ENCODE data around the gene ALDH7A1.
"Not testable (repeated sequence)": the region's sequence is repeated elsewhere in the genome, so short reads cannot be mapped to it uniquely, and the experiment has no call there.

Gene ALDH7A1

DNA sequence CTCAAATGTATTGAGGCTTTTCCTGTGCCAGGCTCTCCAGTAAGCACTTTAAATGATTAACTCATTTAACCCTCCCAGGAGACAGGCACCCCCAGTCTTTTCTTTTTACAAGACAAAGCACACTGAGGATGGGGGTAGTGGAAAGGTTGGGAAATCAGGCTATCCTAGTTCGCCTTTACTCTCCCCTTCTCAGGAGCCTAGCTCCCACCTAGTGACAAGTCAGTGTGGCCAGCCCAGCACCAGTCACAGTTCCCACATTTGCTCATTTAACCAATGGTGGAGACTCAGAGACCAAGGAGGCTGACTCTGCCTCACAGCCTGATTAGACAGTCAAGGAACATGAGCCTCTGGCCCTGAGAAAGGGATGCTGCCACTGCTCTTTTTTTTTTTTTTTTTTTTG is 3.5 kb downstream of the ALDH7A1 start:
- no peak for DNase-seq

DNA sequence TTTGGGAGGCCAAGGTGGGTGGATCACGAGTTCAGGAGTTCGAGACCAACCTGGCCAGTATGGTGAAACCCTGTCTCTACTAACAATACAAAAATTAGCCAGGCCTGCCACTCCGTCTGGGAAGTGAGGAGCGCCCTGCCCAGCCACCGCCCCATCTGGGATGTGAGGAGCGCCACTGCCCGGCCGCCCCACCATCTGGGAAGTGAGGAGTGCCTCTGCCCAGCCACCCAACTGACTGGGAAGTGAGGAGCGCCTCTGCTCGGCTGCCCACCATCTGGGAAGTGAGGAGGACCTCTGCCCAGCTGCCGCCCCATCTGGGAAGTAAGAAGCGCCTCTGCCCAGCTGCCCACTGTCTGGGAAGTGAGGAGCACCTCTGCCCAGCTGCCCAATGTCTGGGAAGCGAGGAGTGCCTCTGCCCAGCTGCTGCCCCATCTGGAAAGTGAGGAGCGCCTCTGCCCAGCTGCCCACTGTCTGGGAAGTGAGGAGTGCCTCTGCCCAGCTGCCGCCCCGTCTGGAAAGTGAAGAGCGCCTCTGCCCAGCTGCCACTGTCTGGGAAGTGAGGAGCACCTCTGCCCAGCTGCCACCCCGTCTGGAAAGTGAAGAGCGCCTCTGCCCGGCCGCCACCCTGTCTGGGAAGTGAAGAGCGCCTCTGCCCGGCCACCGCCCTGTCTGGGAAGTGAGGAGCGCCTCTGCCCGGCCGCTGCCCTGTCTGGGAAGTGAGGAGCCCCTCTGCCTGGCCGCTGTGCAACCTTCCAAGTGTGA is 5.3 kb downstream of the ALDH7A1 start:
- DNase-seq, result no peak

DNA sequence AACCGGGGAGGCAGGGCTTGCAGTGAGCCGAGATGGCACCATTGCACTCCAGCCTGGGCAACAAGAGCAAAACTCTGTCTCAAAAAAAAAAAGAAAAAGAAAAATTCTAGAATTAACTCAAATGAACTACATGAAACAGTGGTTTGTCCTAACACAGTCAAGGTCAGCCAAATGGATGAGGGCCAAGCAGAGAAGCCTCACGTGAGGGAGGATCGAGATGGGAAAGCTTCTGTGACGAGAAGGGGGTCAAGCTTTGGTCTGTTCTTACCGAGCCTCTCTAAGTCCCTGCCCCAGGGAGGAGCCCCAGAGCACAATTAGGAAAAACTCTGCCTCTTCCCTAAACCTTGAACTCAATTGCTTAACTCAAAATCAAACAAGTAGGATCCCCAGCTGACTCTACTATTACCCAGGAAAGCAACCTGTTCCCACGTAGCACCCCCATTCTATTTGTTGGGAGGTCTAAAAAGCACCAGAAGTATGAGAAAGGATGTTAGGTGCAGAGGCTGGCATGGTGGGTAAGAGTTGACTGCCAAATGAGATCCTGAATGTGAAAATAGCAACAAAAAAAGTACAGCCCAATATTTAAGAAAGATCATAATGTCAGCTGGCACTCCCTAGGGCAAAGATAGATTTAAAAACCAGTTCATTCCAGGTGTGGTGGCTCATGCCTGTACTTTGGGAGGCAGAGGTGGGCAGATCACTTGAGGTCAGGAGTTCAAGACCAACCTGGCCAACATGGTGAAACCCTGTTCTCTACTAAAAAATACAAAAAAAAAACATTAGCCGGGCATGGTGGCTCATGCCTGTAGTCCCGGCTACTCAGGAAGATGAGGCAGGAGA is 7.2 kb downstream of the ALDH7A1 start:
- no peak for DNase-seq

DNA sequence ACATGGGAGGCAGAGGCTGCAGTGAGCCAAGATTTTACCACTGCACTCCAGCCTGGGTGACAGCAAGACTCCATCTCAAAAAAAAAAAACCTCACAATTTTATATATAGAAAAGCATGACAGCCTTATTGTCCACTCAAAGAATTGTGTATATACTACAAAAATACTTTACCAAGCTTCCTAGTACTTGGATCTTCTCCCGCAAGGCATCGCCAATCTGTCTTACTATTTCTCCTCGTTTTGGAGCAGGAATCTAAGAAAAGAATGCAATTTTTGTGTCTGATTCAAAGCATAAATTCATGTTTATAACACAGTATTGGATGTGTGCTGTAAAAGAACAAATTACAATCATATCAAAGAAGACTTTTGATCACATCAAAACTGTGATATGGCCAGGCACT is 11.3 kb downstream of the ALDH7A1 start:
- no peak for DNase-seq

DNA sequence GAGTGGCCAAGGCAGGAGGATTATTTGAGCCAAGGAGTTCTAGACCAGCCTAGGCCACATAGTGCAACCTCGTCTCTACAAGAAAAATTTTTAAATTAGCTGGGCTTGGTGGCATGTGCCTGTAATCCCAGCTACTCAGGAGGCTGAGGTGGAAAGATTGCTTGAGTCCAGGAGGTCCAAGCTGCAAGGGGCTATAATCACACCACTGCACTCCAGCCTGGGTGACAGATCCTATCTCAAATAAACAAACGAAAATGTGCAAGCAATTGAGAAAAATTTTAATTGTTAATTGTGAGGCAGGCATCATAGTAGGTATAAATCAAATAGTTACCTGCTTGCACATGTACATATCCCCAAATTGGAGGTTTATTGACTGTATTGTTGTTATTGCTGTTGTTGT is 15.3 kb downstream of the ALDH7A1 start:
- no peak for DNase-seq

DNA sequence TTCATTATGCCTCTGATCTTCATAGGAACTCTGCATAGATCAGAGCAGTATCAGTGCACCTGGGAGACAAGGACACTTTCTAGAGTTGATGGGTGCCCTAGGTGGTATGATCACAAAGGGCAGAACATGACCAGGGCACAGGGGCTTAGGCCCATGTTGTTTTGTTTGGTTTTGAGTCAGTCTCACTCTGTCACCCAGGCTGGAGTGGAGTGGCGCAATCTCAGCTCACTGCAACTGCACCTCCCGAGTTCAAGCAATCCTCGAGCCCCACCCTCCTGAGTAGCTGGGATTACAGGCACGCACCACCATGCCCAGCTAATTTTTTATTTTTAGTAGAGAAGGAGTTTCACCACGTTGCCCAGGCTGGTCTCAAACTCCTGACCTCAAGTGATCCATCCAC is 17.6 kb downstream of the ALDH7A1 start:
- no peak for DNase-seq

DNA sequence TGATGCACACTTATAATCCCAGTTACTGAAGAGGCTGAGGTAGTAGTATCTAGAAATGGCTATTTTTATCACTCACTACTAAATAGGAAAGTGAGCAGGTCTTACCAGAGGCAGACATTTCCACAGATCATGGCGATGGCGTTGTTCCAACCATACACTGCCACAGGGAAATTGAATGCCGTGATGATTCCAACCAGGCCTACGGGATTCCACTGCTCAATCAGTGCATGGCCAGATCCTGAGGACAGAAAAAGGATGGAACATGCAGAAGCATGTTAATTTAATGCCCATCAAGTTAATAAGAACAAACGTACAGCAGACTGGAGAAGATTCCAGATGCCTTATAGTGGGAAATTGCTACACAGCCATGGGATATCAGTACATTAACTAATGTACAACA is 18.0 kb downstream of the ALDH7A1 start:
- no peak for DNase-seq

DNA sequence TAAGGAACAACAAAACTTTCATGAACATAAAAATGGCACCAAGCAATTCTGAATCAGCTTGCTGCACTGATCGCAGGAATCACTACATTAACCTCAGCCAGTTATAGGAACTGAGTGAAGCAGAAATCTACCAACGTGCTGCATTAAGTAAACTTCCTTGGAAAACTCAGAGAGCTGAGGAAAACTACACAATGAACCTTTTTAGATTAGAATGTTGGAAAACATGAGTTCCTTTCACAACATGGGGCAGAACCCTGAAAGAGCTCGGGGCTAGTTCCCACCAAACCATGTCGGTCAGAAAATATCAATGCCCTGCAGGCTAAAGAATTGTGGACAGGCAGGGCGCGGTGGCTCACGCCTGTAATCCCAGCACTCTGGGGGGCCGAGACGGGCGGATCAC is 19.4 kb downstream of the ALDH7A1 start:
- DNase-seq, result no peak

DNA sequence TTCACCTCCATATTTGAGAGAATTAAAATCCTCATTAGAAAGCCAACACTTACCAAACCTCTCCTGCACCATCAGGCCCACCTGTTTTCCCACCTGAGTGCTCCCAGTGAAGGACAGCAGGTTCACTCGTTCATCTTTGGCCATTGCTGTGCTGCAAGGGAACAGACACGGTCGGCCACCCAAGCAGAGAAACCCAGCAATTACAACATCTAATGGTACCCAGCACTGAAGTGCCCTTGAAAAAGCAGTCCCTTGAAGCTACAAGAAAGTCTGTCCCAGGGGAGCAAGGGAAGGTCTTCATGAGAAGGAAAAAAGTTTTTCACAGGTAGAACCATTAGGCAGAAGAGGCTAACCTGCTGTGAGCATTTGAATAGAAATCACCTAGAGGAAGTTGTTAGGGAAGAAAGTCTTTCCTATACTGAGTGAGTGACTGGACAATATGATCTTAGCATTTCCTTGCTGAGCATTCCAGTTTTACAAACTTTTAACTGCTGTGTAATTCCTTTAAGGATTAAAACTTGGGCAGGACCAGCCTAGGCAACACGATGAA is 26.7 kb downstream of the ALDH7A1 start:
- no peak for DNase-seq

DNA sequence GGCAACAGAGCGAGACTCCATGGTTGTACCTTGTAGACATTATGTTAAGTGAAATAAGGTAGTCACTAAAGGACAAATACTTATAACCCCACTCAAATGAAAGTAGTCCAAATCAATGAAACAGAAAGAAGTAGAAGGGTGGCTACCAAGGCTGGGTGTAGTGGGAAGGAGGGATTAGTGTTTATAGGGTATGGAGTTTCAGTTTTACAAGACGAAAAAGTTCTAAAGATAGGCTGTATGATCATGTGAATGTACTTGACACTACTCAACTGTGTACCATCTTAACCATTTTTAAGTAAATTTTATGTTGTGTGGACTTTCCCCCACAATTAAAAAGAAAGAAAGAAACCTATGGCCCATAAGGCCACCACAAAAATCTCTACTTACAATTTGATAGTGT is 32.2 kb downstream of the ALDH7A1 start:
- no peak for DNase-seq

DNA sequence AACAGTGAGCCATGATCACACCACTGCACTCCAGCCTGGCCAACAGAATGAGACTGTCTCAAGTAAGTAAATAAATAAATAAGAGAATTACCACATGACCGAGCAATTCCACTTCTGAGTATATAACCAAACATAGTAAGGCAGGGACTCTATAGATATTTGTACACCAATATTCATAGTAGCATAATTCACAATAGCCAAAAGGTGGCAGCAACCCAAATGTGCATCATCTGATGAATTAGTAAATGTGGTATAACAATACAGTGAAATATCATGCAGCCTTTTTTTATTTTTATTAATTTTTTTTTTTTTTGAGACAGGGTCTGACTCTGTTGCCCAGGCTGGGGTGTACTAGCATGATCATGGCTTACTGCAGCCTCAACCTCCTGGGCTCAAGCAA is 33.1 kb downstream of the ALDH7A1 start:
- no peak for DNase-seq

DNA sequence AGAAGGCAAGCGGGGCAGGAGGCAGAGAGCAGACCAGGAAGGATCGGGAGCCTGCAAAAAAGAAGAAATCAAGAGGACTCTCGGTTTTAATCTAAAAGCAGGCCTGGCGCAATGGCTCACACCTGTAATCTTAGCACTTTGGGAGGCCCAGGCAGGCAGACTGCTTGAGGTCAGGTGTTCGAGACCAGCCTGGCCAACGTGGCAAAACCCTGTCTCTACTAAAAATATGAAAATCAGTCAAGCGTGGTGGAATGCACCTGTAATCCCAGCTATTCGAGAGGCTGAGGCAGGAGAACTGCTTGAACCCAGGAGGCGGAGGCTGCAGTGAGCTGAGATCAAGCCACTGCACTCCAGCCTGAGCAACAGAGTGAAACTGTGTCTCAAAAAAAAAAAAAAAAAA is 39.9 kb downstream of the ALDH7A1 start:
- not testable (repeated sequence) for DNase-seq

DNA sequence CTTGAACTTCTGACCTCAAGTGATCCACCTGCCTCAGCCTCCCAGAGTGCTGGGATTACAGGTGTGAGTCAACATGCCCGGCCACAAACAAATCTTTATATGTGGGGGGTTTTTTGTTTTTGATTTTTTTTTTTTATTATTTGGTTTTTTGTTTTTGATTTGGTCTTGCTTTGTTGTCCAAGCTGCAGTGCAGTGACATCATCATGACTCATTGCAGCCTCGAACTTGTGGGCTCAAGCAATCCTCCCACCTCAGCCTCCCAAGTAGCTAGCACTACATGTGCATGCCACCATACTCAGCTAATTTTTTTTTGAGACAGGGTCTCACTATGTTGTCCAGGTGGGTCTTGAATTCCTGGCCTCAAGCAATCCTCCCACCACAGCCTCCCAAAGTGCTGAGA is 42.4 kb downstream of the ALDH7A1 start:
- DNase-seq, result no peak

DNA sequence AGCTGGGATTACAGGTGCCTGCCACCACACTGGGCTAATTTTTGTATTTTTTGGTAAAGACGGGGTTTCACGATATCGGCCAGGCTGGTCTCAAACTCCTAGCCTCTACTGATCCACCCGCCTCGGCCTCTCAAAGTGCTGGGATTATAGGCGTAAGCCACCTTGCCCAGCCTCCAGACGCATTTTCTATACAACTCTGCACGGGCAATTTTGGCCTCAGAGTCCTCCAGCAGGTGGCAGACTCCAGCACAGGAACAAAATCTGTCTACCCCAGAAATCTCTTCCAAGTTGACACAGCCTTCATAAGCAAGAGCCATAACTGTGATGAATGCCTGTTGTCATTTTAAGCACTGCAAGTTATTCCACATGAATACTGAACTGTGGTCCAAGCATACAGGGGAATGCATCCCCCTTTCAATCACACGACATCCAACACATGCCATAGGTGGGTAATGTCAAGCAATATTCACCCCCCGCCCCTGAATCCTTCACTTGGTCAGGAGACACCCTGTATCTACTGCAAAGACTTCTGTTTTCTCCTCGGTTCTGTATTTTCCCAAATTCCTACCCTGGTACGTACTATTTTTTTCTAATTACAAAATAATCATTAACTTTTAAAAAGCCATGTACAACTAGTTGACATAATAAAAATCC is 50.8 kb downstream of the ALDH7A1 start:
- peak; percentile 37 to 43 for DNase-seq

DNA sequence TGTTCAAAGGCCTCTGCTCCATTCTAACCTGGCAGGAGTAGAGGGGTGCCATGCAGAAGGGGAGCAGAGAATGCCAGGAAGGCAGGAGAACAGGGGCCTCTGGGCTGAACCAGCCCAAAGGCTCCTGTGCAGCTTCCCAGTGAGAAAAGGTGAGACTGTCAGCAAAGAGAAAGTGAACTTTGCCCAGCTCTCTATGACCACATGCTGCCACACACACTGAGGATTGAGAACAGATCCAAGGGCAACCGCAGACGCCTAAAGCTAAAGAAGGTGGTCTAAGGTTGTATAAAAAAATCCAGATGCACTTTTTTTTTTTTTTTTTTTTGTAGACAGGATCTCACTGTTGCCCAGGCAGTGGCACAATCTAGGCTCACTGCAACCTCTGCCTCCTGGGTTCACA is 51.4 kb downstream of the ALDH7A1 start:
- no peak for DNase-seq

DNA sequence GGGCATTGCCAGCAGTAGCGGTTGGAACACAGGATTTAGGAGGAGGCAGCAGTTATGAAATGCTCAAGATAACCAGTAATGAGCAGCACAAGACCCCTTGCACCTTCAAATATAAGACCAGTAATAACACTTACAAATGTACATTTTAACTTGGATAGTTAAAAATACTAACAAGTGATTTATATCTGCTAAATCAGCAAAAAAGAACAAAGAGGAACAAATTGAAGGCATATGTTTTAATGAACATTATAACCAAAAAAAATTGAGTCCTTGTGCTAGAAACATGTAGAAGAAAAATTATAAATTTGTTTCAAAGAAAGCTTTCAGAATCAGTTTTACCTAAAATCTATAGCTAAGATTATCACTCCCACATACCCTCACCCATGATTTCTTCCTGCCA is 52.0 kb downstream of the ALDH7A1 start:
- no peak for DNase-seq

DNA sequence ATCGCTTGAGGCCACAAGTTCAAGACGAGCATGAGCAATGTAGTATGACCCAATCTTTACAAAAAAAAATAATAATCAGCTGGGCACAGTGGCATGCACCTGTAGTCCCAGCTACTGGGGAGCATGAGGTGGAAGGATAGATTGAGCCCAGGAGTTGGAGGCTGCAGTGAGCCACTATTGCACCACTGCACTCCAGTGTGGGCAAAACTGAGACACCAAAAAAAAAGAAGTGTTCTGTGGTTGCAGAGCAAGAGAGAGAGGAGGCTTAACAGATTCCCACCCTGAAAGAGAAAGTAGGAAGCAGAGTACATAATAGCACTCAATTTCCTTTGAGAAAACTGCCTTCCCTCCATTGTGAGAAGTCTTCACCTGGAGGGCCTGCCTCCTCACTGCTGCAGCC is 52.6 kb downstream of the ALDH7A1 start:
- DNase-seq, result no peak

DNA sequence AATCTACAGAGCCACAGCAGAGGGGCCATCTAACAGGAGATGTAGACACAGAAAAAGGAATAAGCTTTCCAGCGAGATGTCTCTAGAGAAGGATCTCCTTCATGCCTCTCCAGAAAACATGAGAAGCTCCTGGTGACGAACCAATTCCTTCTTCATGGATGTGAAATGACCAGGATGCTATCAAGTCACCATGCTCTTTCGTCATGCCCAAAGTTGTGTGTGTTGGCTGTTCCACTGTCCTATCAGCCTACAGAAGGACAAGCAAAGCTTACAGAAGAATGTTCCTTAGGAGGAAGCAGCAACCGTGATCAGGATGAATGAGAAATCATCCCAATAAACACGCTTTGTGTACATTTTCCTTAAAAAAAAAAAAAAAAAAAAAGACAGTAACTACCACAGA is 54.4 kb downstream of the ALDH7A1 start:
- DNase-seq, result no peak

DNA sequence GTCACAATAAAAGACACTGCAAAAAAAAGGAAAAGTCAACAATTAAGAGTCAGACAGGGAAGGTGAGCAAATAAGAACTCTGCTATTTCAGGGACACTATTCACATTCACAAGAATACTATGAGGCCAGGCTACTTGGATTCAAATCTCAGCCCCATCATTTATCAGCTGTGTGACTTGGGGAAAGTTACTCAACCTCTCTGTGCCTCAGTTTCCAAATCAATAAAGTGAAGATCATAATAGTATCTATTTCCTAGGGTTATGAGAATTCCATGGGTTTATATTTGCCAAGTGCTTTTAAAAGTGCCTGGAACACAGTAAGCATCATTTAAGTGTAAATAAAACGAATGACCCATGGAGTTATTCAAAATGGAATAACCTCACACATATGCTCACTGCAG is 56.4 kb downstream of the ALDH7A1 start:
- no peak for DNase-seq

DNA sequence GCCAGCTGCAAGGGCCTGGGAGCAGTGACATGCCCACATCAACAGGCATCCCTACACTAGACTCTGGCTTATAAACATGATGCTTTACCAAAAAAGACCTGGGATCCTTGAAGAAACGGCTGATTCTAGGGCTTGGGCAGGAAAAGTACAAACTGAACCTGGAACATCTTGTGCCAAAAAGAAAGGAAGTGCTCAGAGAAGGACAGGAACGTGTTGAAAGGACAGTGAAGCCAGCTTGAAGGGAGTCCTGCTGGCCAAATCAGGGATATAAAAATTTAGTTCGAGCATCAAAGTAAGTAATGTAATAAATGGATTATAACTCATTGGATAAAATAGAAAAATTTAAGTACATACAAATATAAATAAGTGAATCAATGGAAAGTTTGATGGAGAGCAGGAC is 58.1 kb downstream of the ALDH7A1 start:
- DNase-seq, result no peak

DNA sequence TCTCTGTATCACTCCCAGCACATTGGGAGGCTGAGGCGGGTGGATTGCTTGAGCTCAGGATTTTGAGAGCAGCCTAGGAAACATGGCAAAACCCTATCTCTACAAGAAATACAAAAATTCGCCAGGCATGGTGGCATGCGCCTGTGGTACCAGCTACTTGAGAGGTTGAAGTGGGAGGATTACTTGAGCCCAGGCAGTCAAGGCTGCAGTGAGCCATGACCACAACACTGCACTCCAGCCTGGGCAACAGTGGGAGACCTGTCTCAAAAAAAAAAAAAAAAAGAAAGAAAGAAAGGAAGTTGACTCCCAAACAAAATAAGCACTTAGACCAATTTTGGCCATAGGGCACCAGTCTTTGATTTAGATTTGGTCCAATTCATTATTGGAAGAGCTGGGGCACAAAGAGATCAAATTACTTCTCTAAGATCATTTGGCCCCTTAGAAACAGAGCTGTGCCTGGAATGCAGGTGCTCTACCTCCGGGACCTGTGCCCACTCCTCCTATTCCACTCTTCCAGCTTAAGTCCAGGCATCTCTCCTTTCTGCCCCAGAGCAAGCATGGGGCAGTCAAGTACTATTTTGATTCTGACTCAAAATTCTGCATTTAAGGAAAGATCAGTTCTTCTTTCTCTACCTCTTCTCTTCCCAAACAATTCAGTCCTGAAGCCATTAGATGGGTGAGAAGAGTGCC is 59.0 kb downstream of the ALDH7A1 start:
- no peak for DNase-seq

DNA sequence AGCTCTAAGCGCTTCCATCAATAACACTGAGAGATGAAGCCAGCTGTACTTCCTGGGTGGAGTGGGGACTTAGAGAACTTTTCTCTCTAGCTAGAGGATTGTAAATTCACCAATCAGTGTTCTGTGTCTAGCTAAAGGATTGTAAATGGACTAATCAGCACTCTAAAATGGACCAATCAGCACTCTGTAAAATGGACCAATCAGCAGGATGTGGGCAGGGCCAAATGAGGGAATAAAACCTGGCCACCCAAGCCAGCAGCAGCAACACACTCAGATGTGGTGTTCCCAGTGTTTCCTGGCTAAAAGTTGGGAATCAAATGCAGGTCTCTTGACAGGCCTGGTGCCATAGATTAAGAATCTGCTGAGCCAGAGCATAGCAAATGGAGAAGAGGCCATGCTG is 60.5 kb downstream of the ALDH7A1 start:
- DNase-seq, result no peak

DNA sequence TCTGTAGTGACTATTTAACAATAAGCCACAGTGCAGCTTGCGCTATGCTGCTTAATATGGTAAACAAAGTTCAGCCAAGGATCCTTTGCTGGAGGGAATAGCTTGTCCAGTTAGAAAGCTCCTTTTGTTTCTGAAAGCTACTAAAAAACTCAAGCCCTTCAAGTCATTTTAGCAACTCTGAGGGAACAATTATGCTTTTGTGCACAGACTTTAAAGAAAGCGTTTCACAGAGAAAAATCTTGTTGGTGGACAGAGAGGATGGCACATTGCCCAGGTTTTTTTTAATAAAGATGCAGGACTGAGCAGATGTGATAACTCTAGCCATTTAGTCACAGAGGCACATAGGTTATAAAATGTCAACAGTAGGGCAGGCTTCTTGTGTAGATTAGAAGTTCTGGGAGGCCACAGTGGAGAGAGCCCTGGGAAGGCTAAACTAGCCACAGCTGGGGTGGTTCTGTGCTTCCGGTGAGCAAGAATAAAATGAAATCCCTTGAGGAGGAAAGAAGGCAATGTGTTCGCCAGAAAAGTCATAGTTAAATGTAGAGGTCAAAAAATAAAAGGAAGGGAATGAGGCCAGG is 63.4 kb downstream of the ALDH7A1 start:
- DNase-seq, result no peak

All from AML-193 (cell line).